Mesothelial cell of epicardium (in vitro differentiated cells): Measurements from ENCODE around the gene RABGAP1. TPM values are rescaled to one million over a fixed set of nuclear protein-coding genes. Genes with fewer than 3 reads are reported as not detected.

ENCODE experiments used
- DNase-seq, 2 experiments: peaks; one replicate each; pipeline ENCODE4 v3.0.0; 2021; ENCODE audit warnings: low spot score in 2 of 2; ENCODE audit not compliant: unreplicated experiment in 2 of 2
- H3K27ac Mint-ChIP-seq: 2 replicates; pipeline ENCODE4 v1.8.0; 2021; ENCODE audit warnings: mixed read lengths
- H3K27me3 Mint-ChIP-seq: 2 replicates; pipeline ENCODE4 v1.8.0; 2021; ENCODE audit warnings: low read depth, mixed read lengths
- H3K36me3 Mint-ChIP-seq: 2 replicates; pipeline ENCODE4 v1.8.0; 2021; ENCODE audit warnings: mixed read lengths
- H3K4me1 Mint-ChIP-seq: 2 replicates; pipeline ENCODE4 v1.8.0; 2021; ENCODE audit warnings: mixed read lengths
- H3K4me3 Mint-ChIP-seq: 2 replicates; pipeline ENCODE4 v1.8.0; 2021; ENCODE audit warnings: mild to moderate bottlenecking, moderate library complexity, mixed read lengths
- H3K9me3 Mint-ChIP-seq: 2 replicates; pipeline ENCODE4 v1.8.0; 2021; ENCODE audit warnings: mixed read lengths
- CTCF ChIP-seq: fragments of 200-600 bp; sonication (generic); IDR thresholded peaks from one replicate; pipeline ENCODE4 v1.5.0; 2021; ENCODE audit warnings: antibody characterized with exemption; ENCODE audit not compliant: unreplicated experiment
- total RNA-seq: library from RNA; stranded (reverse); gene quantifications from 3 replicates; pipeline ENCODE4 v1.2.1, GENCODE V29; 2021

The RABGAP1 gene
- total RNA-seq, 1 donor from 2014 or later = 88.1 TPM

- peaks cover 19% of the 10 kb centered on the region for H3K4me1 Mint-ChIP-seq
- H3K36me3 Mint-ChIP-seq = peaks cover 48% of the 10 kb centered on the region
- H3K9me3 Mint-ChIP-seq = no peaks in the 10 kb centered on the region
- no peak overlapping the region for H3K4me3 Mint-ChIP-seq
- peak overlapping the region; percentile 77 for H3K27ac Mint-ChIP-seq
- no peak for DNase-seq
- no peaks in the 10 kb centered on the region for H3K27me3 Mint-ChIP-seq
- TF ChIP-seq CTCF = no peak
These were observed 149.5 kb downstream of the RABGAP1 start for GRCh38 chr9:123090198-123090896.

GRCh38 chr9:123090956-123091355 lies 150.1 kb downstream of the RABGAP1 start:
- TF ChIP-seq CTCF = no peak
- Mint-ChIP-seq H3K4me3 (no peak overlapping the region), H3K4me1 (peaks cover 16% of the 10 kb centered on the region), H3K9me3 (no peaks in the 10 kb centered on the region), H3K27ac (peak overlapping the region; percentile 77), H3K27me3 (no peaks in the 10 kb centered on the region), H3K36me3 (peaks cover 51% of the 10 kb centered on the region)
- DNase-seq = no peak

- Mint-ChIP-seq H3K27me3 (no peaks in the 10 kb centered on the region), H3K27ac (no peak overlapping the region), H3K9me3 (no peaks in the 10 kb centered on the region), H3K4me3 (no peak overlapping the region), H3K36me3 (peaks cover 52% of the 10 kb centered on the region), H3K4me1 (peaks cover 14% of the 10 kb centered on the region)
- DNase-seq = no peak
- TF ChIP-seq CTCF = no peak
These were observed 150.6 kb downstream of the RABGAP1 start for GRCh38 chr9:123091459-123091858.

GRCh38 chr9:123093141-123093540 lies 152.3 kb downstream of the RABGAP1 start:
- H3K4me1 Mint-ChIP-seq = peaks cover 14% of the 10 kb centered on the region
- no peak for DNase-seq
- no peak overlapping the region for H3K27ac Mint-ChIP-seq
- no peak for TF ChIP-seq CTCF
- H3K27me3 Mint-ChIP-seq = no peaks in the 10 kb centered on the region
- no peak overlapping the region for H3K4me3 Mint-ChIP-seq
- H3K9me3 Mint-ChIP-seq = no peaks in the 10 kb centered on the region
- H3K36me3 Mint-ChIP-seq = peaks cover 55% of the 10 kb centered on the region

GRCh38 chr9:123096987-123097386 lies 156.2 kb downstream of the RABGAP1 start:
- TF ChIP-seq CTCF = no peak
- Mint-ChIP-seq H3K27ac (no peak overlapping the region), H3K36me3 (peaks cover 64% of the 10 kb centered on the region), H3K9me3 (no peaks in the 10 kb centered on the region), H3K27me3 (no peaks in the 10 kb centered on the region), H3K4me1 (no peaks in the 10 kb centered on the region), H3K4me3 (no peak overlapping the region)
- DNase-seq = no peak
